ENCODE results near the gene TANGO6.

Gene TANGO6

DNA sequence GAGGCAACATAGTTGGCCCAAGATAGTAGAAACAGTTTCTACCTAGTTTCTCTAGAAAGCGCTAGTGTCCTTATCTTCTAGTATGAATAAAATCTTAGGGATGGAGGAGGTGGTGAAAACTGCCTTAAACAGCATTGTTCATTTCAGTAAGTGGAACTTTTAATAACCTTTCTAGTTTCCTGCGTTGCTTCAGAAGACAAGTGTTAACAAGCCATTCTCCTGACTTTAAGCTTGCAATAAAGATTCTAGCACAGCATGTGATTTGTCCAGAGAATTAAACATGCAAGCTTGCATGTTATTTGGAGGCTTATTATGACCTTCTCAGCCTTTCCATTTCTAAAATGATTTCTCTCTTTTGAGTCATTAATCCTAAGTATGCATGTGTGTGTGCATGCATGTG, 72.3 kb downstream of the TANGO6 start:
- DNase-seq: no peak

- DNase-seq: no peak
Observed at GRCh38 chr16:68917541-68917940, 74.2 kb downstream of the TANGO6 start.

- no peak for DNase-seq
Observed at GRCh38 chr16:68920349-68920748, 77.0 kb downstream of the TANGO6 start.

- DNase-seq: no peak
Observed at GRCh38 chr16:68921637-68922036, 78.3 kb downstream of the TANGO6 start.

GRCh38 chr16:68923116-68923515, 79.8 kb downstream of the TANGO6 start:
- DNase-seq: no peak

GRCh38 chr16:68927018-68927417, 83.7 kb downstream of the TANGO6 start:
- DNase-seq: no peak

- DNase-seq: no peak
Observed at GRCh38 chr16:68931196-68931595, 87.9 kb downstream of the TANGO6 start.

- no peak for DNase-seq
Observed at GRCh38 chr16:68934402-68934801, 91.1 kb downstream of the TANGO6 start.

DNA sequence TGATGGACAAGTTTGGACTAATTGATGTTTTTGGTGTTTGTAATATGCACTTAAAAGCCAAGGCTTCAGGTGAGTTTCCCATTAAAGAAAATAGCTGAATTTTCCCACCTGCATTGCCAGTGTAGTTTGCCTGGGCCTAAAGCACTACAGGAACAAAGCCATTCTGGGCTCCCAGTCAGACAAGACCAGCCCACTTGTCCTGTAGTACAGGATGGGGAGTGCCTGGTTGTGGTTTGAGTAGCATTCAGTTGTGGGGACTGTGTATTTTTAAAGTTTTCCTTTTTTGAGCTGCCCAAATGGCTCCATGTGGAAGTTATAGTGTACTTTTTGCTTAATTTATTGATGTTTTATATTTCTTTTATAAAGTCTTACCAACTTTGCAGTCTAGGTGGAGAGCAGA, 91.7 kb downstream of the TANGO6 start:
- no peak for DNase-seq

- no peak for DNase-seq
Observed at GRCh38 chr16:68936736-68937631, 93.7 kb downstream of the TANGO6 start.

DNA sequence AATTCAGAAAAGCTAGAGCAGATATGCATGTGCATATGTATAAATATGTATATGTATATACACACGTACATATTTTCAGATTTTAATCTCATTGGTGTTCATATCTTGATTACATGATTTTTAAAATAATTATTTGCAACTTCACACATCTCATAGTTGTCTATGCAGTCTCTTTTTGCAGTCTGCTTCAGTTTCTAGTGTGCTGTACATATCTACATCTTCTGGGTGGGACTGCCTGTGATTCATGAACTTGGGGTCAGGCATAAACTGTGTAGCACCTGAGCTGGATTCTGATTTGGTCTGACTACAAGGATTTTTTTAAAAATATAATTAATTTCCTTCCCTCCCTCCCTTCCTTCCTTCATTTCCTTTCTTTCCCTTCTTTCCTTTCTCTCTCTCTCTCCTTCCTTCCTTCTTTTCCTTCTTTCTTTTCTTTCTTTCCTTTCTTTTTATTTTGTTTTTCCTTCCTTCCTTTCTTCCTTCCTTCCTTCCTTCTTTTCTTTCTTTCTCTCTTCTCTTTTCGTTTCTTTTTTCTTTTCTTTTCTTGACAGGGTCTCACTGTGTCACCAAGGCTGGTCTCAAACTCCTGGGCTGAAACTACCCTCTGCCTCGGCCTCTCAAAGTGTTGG, 96.5 kb downstream of the TANGO6 start:
- no peak for DNase-seq

GRCh38 chr16:68940816-68941215, 97.5 kb downstream of the TANGO6 start:
- DNase-seq: no peak

DNA sequence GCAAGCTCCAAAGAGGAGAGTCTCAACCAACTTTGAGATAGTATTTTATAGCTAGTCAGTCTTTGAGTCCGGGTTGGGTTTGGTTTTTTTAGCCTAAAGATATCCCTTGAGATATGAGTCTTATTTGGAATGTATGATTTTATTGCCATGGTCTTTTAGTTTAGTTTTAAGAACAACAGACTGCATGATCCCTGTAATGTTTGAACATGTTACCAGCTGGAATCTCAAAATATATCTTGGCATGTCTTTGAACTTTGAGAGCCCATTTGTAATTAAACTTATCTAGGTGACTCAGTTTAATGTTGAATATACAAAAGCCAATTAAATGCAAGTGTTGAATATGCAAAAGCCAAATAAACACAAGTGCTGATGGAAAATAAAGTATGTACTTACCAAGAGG, 100.6 kb downstream of the TANGO6 start:
- no peak for DNase-seq

DNA sequence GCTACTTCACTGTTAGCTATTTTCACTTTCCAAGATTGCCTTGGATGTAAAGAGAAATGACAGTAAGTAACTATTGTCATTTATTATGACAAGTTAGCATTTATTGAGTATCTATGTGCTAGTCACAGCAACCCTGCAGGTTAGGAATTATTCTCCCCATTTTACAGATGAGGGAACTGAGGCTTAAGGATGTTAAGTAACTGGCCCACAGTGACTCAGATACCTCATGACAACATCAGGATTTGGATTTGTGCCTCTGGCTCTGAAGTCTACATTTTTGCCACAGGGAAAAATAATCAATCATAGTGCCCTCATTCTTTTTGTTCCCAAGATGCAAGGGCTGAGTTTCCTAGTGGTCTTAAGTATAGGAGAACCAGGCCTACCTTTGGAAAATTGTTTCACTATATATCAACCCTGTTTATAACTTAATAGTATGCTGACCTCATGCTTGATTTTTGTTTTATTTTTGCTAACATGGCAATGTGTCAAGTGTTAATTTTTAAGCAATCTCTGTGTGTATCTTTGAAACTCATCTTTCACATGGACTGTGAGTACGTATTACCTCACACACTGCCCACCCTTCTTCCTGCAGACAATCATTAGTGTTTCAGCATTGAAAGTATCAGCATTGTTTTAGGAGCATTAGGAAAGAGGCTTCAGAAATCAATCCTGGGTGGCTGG, 105.0 kb downstream of the TANGO6 start:
- no peak for DNase-seq

- DNase-seq: no peak
Observed at GRCh38 chr16:68951991-68952877, 108.9 kb downstream of the TANGO6 start.

- DNase-seq: no peak
Observed at GRCh38 chr16:68954911-68955635, 111.7 kb downstream of the TANGO6 start.

DNA sequence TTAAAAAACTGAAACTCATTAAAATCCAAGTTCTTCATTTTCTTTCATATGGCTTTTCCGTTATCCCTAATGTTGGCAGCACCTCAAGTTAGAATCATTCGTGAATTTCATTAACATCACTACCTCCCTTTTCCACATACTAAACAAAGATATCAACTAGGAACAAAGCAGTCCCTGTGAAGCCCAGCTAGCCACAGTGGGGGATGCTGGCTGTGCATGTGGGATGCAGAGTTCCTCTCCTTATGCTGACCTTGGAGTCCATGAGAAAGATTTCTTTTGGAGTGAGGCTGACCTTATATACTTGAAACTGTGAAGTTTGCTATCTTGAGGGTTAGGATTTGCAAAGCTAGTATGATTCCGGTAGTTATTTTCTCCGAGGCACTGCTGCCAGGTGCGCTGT, 117.6 kb downstream of the TANGO6 start:
- no peak for DNase-seq

- DNase-seq: no peak
Observed at GRCh38 chr16:68961778-68962402, 118.6 kb downstream of the TANGO6 start.

GRCh38 chr16:68969338-68969737, 126.0 kb downstream of the TANGO6 start:
- DNase-seq: no peak

DNA sequence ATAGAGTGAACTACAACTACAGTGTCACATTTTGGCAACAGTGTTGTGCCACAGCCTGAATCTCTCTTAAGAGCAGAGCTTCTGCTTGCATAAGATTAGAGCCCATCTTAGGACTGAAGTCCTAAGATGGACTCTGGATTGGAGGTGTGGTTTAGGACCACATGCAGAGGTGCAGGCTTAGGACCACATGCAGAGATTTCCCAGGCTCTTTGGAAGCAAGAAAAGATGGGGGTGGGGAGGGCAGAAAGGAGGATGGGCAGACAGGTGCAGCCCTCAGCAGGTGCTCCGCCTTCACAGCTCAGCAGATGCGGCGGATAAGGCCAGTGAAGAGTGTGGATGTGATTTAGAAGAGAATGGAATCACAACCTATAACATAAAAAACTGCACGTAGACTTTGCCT, 128.7 kb downstream of the TANGO6 start:
- DNase-seq: no peak

- DNase-seq: no peak
Observed at GRCh38 chr16:68972720-68973119, 129.4 kb downstream of the TANGO6 start.

Data from stimulated activated naive CD4-positive, alpha-beta T cell (primary cell).